Measurements from ENCODE around the gene ZSCAN4. TPM values are rescaled to one million over a fixed set of nuclear protein-coding genes. Genes with fewer than 3 reads are reported as not detected.

ZSCAN4 gene
- polyA plus RNA-seq, 1 of the 3 experiments (the other 2 are of a cell fraction) = not detected

- Histone ChIP-seq H3K36me3 (replicated peaks in 1 of 2; ENCODE audit: control insufficient read depth in 1 of 2, insufficient read depth in 2 of 2, low read length in 1 of 2) (peaks cover 38 to 48% of the 10 kb centered on the region in 2 experiments), H3K27me3 (ENCODE audit: insufficient read depth) (no peaks in the 10 kb centered on the region), H3K27ac (ENCODE audit: low read depth in 2 of 2, low read length in 1 of 2) (no peak overlapping the region), H3K9me2 (no peaks in the 10 kb centered on the region), H3K4me2 (no peak overlapping the region), H2AFZ (ENCODE audit: low read depth) (no peak overlapping the region), H3K4me3 (ENCODE audit: low read depth in 2 of 2, low read length in 1 of 2) (no peak overlapping the region), H3K79me2 (ENCODE audit: insufficient read depth) (no peaks in the 10 kb centered on the region), H4K20me1 (ENCODE audit: insufficient read depth) (no peaks in the 10 kb centered on the region), H3F3A (replicated peaks; ENCODE audit: insufficient read depth) (no peaks in the 10 kb centered on the region), H3K4me1 (ENCODE audit: control insufficient read depth in 1 of 2, insufficient read depth in 2 of 2, low read depth in 1 of 2, low read length in 1 of 2) (no peaks in the 10 kb centered on the region; a peak in 1 of 4 replicates), H3K9ac (no peak overlapping the region), H3K9me3 (peaks cover 20% of the 10 kb centered on the region)
- DNase-seq = no peak
- CTCF ChIA-PET = no interaction called here
- POLR2A ChIA-PET = no interaction called here
- TF ChIP-seq MEF2A (IDR thresholded peaks at IDR 0.05; ENCODE audit: borderline replicate concordance, low read depth) (no peak), IRF3 (IDR thresholded peaks at IDR 0.05; ENCODE audit: low read depth, low read length) (no peak), USF2 (IDR thresholded peaks at IDR 0.05; ENCODE audit: borderline replicate concordance, low read depth, low read length) (no peak), USF1 (IDR thresholded peaks at IDR 0.05; ENCODE audit: borderline replicate concordance, low read depth) (no peak)
Observed at GRCh38 chr19:57643734-57644133, 25.0 kb upstream of the ZSCAN4 start.

DNA sequence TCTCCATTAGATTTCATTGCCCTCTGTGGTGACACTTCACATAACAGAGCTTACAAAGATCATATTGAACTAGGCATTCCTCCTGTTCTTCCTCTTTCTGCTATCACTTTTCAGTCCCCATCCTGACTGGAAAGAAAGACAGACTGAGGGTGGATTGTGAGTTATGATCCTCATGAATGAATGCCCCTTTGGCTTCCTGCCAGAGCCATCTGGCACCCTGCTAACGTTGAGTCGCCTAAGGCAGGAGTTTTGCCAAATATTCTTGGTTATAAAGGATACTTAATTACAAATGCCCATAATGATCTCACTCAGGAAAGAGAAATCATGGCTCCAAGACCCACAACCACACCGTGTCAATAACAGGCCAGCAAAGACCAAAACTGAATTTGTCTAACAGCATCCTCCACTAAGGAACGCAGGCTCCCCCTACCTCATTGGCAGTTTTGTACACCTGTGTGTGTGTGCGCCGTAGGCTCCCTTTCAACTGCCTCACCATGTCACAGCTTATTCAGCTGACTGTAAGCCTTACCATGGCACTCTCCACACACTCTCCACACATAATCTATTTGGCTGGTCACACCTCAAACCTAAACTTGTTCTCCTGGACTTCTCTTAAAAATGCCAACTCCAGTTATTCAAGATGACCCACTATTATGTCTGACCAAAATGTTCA, 20.3 kb upstream of the ZSCAN4 start:
- Histone ChIP-seq H3K79me2 (ENCODE audit: insufficient read depth) (no peaks in the 10 kb centered on the region), H3K4me1 (ENCODE audit: control insufficient read depth in 1 of 2, insufficient read depth in 2 of 2, low read depth in 1 of 2, low read length in 1 of 2) (no peaks in the 10 kb centered on the region; a peak in 1 of 4 replicates), H3K27me3 (ENCODE audit: insufficient read depth) (no peaks in the 10 kb centered on the region), H3K4me3 (ENCODE audit: low read depth in 2 of 2, low read length in 1 of 2) (no peak overlapping the region), H3K9ac (no peak overlapping the region), H3K36me3 (replicated peaks in 1 of 2; ENCODE audit: control insufficient read depth in 1 of 2, insufficient read depth in 2 of 2, low read length in 1 of 2) (peaks cover 0 to under 1% of the 10 kb centered on the region in 2 experiments), H3K27ac (ENCODE audit: low read depth in 2 of 2, low read length in 1 of 2) (no peak overlapping the region), H4K20me1 (ENCODE audit: insufficient read depth) (no peaks in the 10 kb centered on the region), H3K9me2 (no peaks in the 10 kb centered on the region), H3K9me3 (no peaks in the 10 kb centered on the region), H2AFZ (ENCODE audit: low read depth) (no peak overlapping the region), H3K4me2 (no peak overlapping the region), H3F3A (replicated peaks; ENCODE audit: insufficient read depth) (no peaks in the 10 kb centered on the region)
- CTCF ChIA-PET = interaction anchor here (1.6 kb wide), 1 partner anchor 11 kb away, joined by 4 read pairs; no protein-coding TSS in a partner anchor
- no peak for TF ChIP-seq YY1 (IDR thresholded peaks at IDR 0.05; ENCODE audit: low read depth)
- TF ChIP-seq MAX (IDR thresholded peaks at IDR 0.05; ENCODE audit: low read depth) = no peak
- no peak for TF ChIP-seq SIN3A (IDR thresholded peaks at IDR 0.05; ENCODE audit: borderline replicate concordance, low read depth, low read length)
- no peak for TF ChIP-seq TCF12 (IDR thresholded peaks at IDR 0.05)
- TF ChIP-seq MEF2A (IDR thresholded peaks at IDR 0.05; ENCODE audit: borderline replicate concordance, low read depth) = no peak
- TF ChIP-seq ELF1 (IDR thresholded peaks at IDR 0.05) = no peak
- no peak for TF ChIP-seq POLR2AphosphoS5 (IDR thresholded peaks at IDR 0.05; ENCODE audit: low read depth, low read length)
- no peak for TF ChIP-seq MXI1 (IDR thresholded peaks at IDR 0.05; ENCODE audit: low read depth, low read length)
- no peak for TF ChIP-seq FOXJ3 (CRISPR knock-in tag; IDR thresholded peaks at IDR 0.05)
- WGBS (ENCODE audit: low lambda C conversion rate) = 15% methylated on average over 6 of the region's 6 CpGs
- POLR2A ChIA-PET = no interaction called here
- peak; percentile 23 for DNase-seq

All from SK-N-SH (cell line).